Measurements from ENCODE around the gene DLG2.

- TF ChIP-seq NFE2 (IDR thresholded peaks at IDR 0.05; ENCODE audit: low read depth) (no peak), ZNF639 (CRISPR knock-in tag; conservative IDR thresholded peaks at IDR 0.05 in 1 of 2, IDR thresholded peaks at IDR 0.05 in 1 of 2) (no peak), BRCA1 (IDR thresholded peaks at IDR 0.05) (no peak), BRCA1 (CRISPR knock-in tag; IDR thresholded peaks at IDR 0.05) (no peak), RBFOX2 (IDR thresholded peaks at IDR 0.05; ENCODE audit: low read depth, low read length) (no peak), USF2 (CRISPR knock-in tag; IDR thresholded peaks at IDR 0.05) (no peak), ETV6 (IDR thresholded peaks at IDR 0.05; ENCODE audit: borderline replicate concordance in 1 of 2, low read depth in 2 of 2, low read length in 1 of 2) (no peak), ETV6 (CRISPR knock-in tag; IDR thresholded peaks at IDR 0.05; ENCODE audit: borderline replicate concordance) (no peak)
These were observed 219.5 kb downstream of the DLG2 start for GRCh38 chr11:85407648-85408047.

Measured in K562 (cell line).